GM18909 (cell line): Measurements from ENCODE around the gene STK16.

Experiments used
- ATAC-seq: cut with Tn5 transposase; IDR thresholded peaks from one replicate; pipeline ENCODE4 v1.9.1; 2021; ENCODE audit warnings: mild to moderate bottlenecking; ENCODE audit not compliant: unreplicated experiment, poor library complexity

STK16 gene

GRCh38 chr2:219266886-219267285 is 21.6 kb downstream of the STK16 start:
- no peak for ATAC-seq

- ATAC-seq, result no peak
These were observed 23.0 kb downstream of the STK16 start for GRCh38 chr2:219268294-219268693.

- no peak for ATAC-seq
These were observed 24.2 kb downstream of the STK16 start for GRCh38 chr2:219269362-219270054.

- no peak for ATAC-seq
These were observed 24.7 kb downstream of the STK16 start for GRCh38 chr2:219270055-219270372.

- no peak for ATAC-seq
These were observed 25.7 kb downstream of the STK16 start for GRCh38 chr2:219271021-219271420.

GRCh38 chr2:219272356-219272755 is 27.1 kb downstream of the STK16 start:
- no peak for ATAC-seq

GRCh38 chr2:219272995-219273394 is 27.7 kb downstream of the STK16 start:
- ATAC-seq, result no peak

GRCh38 chr2:219273937-219274336 is 28.7 kb downstream of the STK16 start:
- ATAC-seq, result no peak

GRCh38 chr2:219274361-219274921 is 29.2 kb downstream of the STK16 start:
- ATAC-seq, result no peak

- ATAC-seq, result peak; percentile 28
These were observed 32.7 kb downstream of the STK16 start for GRCh38 chr2:219277703-219278654.

- no peak for ATAC-seq
These were observed 33.4 kb downstream of the STK16 start for GRCh38 chr2:219278655-219279150.

- ATAC-seq, result peak; percentile 88
These were observed 34.1 kb downstream of the STK16 start, which contains the start of gene DNAJB2 for GRCh38 chr2:219279151-219279915. Gene DNAJB2 (plus strand): TSS chr2:219279366. CDS start chr2:219279834, 468 bp downstream.

- ATAC-seq, result no peak
These were observed 34.7 kb downstream of the STK16 start for GRCh38 chr2:219279916-219280516.

- ATAC-seq, result no peak
These were observed 35.4 kb downstream of the STK16 start for GRCh38 chr2:219280651-219281050.

GRCh38 chr2:219281588-219281987 is 36.3 kb downstream of the STK16 start:
- ATAC-seq, result no peak

GRCh38 chr2:219282375-219282774 is 37.1 kb downstream of the STK16 start:
- no peak for ATAC-seq

- no peak for ATAC-seq
These were observed 37.8 kb downstream of the STK16 start for GRCh38 chr2:219282943-219283581.

- no peak for ATAC-seq
These were observed 39.5 kb downstream of the STK16 start for GRCh38 chr2:219284501-219285372.
